NCI-H2196 (cell line): ENCODE data around the gene TGFBR3.

Experiments
- DNase-seq: peaks from one replicate; lab custom pipeline; 2025; ENCODE audit not compliant: unreplicated experiment; lab: John Stamatoyannopoulos, UW

The TGFBR3 gene

DNA sequence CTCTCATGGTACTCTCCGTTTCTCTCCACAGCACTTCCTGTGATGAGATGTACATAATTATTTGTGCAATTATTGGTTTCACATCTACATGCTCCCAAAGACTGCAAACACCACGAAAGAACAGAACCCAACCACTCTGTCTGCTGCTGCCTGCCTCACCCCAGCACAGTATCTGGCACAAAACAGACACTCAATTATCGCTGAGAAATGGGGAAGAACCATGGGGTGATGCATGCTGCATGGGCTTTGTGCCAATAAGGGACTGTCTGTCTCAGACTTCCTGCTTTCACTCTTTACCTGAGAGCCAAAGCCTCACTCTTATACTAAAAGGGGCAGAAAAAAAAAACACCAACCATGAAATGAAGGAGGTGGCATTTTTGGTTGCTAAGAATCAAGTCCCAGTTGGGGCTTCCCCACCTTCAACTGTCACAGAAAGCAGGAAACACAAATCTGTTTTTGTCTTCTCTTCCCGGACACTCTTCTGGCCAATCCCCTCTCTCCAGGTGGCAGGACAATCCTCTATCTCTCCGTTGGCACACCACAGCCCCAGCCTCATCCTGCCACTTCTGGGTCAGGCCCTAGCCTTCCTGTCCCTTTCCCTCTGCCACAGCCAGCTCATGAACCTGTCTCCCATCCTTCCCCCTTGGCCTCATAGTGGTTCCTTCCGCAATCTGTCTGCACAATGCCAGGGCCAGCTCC, 82.0 kb downstream of the TGFBR3 start:
- DNase-seq: peak; percentile 34

DNA sequence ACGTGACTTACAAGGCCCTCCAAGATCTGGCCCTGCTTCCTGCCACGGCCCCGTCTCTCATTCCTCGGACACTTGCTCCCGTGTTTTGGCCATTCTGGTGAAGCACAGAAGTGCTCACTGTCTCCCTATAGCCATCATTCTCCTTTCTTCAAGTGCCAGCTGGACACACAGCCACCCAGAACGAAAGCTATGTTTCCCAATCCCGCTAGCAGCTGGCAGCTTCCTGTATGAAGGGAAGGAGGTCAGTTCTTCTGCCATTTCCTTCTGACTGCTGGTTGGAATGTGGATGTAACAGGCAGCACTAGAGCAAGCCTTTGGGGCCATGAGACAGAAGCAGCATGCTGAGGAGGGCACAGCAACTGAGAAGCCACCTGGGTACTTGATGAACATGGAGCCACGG, 82.8 kb downstream of the TGFBR3 start:
- no peak for DNase-seq

GRCh38 chr1:91801496-91802115, 84.3 kb downstream of the TGFBR3 start:
- DNase-seq: no peak

- DNase-seq: no peak
These were observed 86.1 kb downstream of the TGFBR3 start for GRCh38 chr1:91799863-91800262.

DNA sequence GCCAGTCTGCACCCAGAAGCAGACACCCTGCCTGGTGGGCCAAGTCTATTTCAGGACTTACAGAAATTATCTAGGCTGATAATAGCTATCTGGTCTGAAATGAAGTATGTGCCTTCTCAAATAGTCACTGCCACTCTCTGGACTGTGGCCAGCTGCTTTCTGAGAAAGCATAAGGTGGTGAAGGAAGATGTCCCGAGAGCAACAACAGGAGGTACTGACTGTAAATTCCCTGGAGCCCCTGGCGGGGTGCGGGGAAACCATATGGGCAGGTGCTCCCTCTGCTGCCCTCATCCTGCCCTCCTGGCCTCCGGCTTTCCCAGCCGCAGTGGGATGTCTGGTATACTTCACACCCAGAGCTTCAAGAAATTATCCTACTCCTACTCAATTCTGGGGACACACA, 86.8 kb downstream of the TGFBR3 start:
- DNase-seq: no peak

GRCh38 chr1:91798740-91799139, 87.2 kb downstream of the TGFBR3 start:
- no peak for DNase-seq

DNA sequence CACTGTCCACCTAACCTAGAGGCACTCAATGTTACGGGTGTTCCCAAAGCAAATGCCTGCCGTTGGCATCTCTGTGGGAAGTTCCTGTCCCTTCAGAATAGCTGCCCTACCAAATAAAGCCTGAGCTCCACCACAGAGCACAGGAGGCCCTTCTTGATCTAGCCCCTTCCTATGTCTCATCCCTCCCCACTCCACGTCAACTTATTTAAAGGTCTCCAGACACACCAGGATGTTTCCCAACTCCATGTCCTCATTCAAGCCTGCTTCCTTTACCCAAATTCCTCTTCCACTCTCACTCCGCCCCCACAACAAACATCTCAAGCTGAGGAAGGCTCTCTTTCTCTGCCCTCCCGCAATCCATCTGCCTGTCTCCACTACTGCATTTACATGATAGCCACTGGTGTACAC, 87.7 kb downstream of the TGFBR3 start:
- no peak for DNase-seq

DNA sequence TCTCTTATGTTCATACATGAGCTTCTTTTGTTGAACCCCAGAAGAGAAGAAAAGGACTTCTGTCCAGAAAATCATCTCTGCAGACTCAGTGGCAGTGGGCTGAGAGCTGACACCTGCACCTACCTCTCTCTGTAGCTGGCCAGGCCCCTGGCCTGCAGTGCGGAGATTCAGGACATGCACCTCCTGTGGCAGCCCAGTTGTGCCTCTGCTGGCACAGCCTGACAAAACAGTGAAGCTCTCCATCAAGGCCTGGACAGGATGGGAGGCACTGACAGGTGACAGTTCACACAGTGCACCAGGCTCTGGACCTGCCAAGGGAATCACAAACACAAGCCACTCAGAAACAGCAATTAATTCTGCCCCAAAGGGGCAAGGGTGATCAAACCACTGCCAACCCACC, 88.8 kb downstream of the TGFBR3 start:
- DNase-seq: no peak

DNA sequence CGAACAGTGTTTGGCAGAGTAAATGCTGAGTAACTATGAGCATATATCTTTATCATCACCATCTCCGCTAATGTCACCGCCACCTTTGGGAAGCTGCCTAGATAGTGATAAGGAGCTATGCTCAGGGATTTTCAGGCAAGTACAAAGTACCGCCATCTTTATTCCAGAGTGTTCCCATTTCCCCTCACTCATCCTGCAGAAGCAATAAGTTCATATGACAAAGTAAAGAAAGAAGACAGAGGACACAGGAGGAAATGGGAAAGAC, 89.6 kb downstream of the TGFBR3 start:
- no peak for DNase-seq

- peak; percentile 41 for DNase-seq
These were observed 90.2 kb downstream of the TGFBR3 start for GRCh38 chr1:91795591-91796389.

GRCh38 chr1:91793877-91794276, 92.1 kb downstream of the TGFBR3 start:
- no peak for DNase-seq

GRCh38 chr1:91793189-91793588, 92.8 kb downstream of the TGFBR3 start:
- no peak for DNase-seq

DNA sequence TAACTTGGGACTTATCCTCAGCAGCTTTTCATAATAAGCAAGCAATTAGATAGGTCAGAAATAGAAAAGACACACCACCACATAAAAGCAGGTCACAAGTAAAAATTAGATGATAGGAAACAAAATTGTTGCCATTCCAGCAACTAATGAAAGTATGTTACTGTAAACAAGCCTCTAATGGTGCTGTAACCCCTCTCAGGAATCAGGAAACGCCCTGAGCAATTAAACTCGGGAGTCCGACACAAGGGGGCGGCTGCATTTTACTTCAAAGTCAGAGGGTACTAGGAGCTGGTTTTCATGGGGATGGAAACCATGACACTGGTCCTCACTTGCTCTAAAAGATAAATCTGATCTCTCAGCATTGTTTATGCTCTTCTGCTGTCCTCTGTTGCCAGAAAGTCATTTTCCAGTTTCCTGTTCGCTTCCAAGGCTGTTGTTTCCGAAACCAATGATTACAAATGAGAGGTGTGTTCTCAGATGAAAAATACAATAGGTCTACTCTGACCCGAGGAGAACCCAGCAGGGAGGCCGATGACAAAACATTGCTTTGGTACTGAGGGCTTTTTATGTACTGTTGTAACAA, 93.4 kb downstream of the TGFBR3 start:
- DNase-seq: no peak

GRCh38 chr1:91791691-91792488, 94.1 kb downstream of the TGFBR3 start:
- no peak for DNase-seq

GRCh38 chr1:91791103-91791502, 94.8 kb downstream of the TGFBR3 start:
- DNase-seq: no peak

DNA sequence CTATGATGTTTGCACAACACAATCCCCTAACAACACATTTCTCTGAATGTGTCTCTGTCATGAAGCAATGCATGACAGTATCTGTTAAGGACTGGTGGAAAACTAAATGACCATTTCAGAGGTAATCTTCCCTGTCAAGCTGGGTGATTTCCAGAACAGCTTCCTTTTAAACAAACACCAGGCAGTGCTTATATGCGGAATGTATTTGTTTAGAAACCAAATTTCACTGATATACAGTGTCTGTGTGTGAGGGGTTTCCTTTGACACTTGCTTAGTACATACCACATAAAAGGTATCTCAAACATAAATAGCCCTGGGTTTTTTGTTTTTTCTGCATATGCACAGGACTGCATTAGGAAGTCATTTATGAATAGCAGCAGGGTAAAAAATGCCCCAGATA, 95.6 kb downstream of the TGFBR3 start:
- no peak for DNase-seq

DNA sequence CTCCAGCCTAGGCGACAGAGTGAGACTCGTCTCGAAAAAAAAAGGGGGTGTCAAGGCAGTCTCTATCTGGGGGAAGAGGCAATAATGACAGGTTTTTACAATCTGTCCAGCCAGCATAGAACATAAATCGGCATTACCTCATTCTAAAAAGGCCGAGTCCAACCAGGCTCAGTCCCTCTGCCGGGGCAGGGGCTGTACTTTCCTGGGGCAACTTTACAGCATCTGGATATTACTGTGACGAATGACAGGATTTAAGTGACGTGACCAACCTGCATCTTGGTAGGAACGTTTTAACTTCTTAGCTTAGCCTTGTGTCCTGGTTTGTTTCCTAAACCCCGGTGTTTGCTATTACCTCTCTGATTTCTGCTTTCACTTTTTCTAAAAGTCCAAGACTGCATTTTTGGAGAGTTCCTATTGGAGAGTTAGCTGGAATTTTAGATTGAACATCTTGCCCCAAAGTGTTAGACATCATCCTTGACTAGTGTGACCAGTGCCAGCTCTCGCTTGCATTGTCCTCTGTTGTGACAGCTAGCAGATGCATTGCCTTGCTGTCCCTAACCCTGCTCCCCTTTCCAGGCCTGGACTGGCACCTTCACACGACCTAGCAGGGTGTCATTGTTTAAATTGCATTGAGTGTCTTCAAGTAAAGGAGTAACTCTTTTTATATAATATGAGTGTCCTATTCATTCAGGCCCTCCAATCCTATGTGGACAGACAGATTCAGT, 96.5 kb downstream of the TGFBR3 start:
- no peak for DNase-seq

DNA sequence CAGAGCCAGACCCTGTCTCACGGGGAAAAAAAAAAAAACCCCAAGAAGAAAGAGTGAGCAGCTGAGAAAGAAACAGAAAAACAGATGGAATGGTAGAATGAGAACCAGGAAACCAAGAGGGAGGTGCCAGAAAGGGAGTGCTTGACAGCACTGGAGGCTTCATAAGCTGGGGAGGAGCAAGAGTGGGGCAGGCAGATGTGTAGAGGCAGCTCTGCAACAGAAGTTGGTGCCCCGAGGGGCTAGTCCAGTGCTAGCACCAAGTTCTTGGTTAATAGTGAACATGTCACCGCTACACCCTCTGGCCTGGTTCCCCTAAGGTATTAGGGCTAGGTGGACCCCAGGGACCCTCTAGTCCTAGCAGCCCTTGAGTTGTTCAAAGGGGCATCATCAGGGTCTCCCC, 98.0 kb downstream of the TGFBR3 start:
- no peak for DNase-seq

- DNase-seq: no peak
These were observed 101.3 kb downstream of the TGFBR3 start for GRCh38 chr1:91784616-91785015.

DNA sequence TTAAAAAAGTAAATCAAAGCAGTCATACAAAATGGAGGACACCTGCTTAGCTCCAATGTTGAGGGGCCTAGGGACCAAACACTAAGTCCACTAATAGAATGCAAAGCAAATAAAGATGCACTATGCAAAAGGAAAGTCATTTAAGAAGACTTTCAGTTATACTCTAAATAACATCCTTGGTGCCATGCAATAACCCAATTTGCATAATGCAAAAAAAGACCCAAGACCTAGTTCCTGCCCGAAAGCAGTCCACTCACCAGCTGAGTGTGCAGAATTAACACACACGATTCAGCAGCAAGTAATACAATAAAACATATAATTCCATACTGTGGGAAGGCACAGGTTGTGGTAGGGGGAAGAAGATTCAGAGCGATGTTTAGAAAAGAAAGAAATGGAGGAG, 101.8 kb downstream of the TGFBR3 start:
- no peak for DNase-seq
